ENCODE results near the gene GTPBP4. TPM values are rescaled to one million over a fixed set of nuclear protein-coding genes. Genes with fewer than 3 reads are reported as not detected.

GTPBP4 gene
- total RNA-seq, 1 donor = 38.9 TPM

DNA sequence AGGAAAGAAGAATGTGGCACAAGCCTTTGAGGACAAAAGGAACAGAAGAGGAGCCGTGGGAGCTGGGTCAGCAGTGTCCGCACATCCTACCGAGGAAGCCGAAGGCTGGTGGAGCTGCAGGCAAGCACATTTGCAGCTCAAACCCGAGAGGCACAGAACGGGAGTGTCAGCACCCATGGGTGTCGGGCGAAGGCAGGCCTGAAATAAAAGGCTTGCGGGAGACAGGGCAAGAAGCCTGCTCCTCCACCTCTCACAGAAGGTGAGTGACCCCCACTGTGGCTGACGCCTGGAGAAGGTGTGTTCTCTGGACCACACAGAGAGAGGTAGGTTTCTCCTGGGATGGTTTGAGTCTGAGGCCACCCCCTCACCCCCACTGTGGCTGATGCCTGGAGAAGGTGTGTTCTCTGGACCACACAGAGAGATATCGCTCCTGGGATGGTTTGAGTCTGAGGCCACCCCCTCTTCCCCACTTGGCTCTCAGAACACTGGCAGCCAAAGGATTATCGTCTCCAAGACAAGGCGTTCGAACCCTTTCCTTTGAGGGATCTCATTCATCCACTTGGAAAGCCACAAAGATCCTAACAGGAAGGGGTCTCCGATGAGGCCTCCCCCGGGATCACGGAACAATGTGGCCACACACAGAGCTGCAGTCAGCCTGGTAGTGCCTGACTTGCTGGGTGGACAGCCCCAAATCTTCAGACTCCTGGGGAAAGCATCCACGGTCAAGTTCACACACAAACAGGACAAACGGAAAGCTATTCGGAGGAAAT is 21.6 kb upstream of the GTPBP4 start:
- TF ChIP-seq, protein P1, sequence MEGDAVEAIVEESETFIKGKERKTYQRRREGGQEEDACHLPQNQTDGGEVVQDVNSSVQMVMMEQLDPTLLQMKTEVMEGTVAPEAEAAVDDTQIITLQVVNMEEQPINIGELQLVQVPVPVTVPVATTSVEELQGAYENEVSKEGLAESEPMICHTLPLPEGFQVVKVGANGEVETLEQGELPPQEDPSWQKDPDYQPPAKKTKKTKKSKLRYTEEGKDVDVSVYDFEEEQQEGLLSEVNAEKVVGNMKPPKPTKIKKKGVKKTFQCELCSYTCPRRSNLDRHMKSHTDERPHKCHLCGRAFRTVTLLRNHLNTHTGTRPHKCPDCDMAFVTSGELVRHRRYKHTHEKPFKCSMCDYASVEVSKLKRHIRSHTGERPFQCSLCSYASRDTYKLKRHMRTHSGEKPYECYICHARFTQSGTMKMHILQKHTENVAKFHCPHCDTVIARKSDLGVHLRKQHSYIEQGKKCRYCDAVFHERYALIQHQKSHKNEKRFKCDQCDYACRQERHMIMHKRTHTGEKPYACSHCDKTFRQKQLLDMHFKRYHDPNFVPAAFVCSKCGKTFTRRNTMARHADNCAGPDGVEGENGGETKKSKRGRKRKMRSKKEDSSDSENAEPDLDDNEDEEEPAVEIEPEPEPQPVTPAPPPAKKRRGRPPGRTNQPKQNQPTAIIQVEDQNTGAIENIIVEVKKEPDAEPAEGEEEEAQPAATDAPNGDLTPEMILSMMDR (IDR thresholded peaks at IDR 0.05; ENCODE audit: insufficient read depth, low read depth, low read length) = no peak
- DNase-seq (ENCODE audit: low read depth) = no peak
- H3K4me3 ChIP-seq (ENCODE audit: low read depth, low read length) = no peak overlapping the region

DNA sequence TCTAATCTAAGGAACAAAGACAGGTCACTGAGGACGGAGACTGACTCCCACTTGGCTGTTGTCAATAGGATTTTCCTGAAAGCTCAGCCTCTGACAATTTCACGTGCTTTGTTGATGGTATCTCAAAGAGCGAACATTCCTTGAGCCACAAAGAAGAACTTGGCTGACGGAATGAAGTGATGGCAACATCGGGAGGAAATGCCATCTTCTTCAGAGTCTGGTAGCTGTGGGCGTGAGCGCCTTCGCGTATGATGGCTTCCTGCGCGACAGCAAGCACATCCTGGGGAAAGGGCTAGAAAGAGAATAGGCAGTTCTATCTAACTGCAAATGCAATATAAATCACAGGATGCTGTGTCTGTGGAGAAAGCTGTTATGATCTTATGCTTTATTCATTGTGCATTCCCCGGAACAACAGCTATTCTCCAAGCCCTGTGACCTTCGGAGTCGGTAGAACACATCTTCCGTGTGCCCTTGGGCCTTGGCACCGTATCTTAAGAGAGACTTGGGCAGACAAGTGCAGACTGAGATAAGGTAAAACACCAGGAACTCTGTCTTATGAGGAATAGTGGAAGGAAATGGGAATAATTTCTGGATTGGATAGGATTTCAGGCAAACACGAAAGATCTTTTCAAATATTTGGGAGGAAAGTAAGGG is 19.6 kb upstream of the GTPBP4 start:
- H3K4me3 ChIP-seq (ENCODE audit: low read depth, low read length) = no peak overlapping the region
- TF ChIP-seq, protein P1 (IDR thresholded peaks at IDR 0.05; ENCODE audit: insufficient read depth, low read depth, low read length) = no peak
- DNase-seq (ENCODE audit: low read depth) = no peak

DNA sequence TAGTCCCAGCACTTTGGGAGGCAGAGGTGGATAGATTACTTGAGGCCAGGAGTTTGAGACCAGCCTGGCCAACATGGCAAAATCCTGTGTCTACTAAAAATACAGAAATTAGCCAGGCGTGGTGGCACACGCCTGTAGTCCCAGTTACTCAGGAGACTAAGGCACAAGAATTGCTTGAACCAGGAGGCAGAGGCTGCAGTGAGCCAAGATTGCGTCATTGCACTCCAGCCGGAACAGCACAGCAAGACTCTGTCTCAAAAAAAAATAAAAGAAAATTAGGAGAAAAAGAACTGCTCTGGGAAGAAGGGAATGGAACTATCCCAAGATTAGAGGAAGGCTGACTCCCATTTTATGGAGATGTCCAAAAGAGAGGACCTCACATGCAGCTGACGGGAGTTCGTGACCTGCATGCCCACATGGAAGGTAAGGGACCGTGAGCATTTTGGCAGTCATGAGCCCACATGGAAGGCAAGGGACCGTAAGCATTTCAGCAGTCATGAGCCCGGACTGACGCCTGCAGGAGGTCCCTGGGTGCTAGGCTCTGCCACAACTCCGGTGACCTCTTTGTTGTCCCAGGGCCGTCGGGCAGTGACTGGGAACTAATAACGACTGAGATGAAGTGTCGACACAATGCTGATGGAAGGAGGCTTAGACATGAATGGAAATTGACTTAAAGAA is 18.6 kb upstream of the GTPBP4 start:
- TF ChIP-seq, protein P1 (IDR thresholded peaks at IDR 0.05; ENCODE audit: insufficient read depth, low read depth, low read length) = no peak
- H3K4me3 ChIP-seq (ENCODE audit: low read depth, low read length) = no peak overlapping the region
- no peak for DNase-seq (ENCODE audit: low read depth)

DNA sequence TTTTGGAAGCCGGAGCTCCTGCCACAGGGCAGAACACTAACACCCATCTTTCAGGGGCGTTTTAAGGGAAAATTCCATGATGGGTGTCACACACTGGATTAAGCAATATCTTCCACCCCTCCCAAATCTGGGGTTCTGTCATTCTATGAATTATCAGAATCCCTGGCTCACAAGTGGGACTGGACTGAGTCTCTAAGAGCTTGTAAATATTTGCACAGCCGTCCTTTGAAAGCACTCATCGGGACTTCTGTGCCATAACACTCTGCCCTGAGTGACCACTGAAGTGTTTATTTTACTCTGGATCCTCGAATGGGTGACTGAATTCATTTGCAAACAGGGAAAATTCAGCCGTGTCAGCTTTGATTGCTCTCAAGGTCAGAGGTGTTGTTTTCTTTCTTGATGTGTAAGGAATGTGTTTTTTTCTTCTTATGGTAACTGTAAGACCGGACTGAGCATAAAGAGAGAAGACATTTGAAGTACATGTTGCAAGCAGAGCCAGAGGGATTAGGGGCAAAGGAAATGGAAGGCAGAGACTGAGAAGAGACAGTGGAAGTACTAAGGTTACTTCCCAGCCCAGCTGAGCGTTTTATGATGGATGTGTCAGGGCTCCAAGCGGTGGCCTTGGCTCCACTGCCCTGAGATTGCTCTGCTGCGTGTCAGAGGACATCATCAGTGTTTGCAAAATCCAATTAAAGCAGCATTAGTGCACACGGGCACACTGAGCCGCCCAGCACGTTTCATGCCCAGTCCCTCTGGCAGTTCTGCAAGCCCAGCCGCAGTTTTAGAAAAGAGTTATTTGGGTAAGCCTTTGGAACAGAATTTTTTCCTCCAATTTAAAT is 17.7 kb upstream of the GTPBP4 start:
- DNase-seq (ENCODE audit: low read depth) = peak; percentile 48
- TF ChIP-seq, protein P1 (IDR thresholded peaks at IDR 0.05; ENCODE audit: insufficient read depth, low read depth, low read length) = no peak

DNA sequence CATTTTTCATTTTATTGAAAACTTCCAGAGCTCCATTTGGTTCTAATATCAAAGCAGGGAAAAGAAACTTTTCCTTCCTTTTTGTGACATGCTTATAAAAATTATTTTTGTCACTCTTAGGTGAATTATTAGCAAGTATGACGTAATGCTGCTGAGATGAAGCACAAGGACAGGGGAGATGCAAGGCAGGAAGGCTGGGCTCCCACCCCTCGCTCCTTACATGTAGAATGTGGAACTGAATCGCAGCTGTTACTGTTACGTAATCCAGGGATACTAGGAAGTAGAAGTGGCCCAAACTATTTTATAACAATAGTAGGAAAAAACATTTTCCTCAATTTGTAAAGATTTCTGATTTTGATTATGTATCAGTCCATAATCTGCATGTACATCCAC is 17.1 kb upstream of the GTPBP4 start:
- no peak overlapping the region for H3K4me3 ChIP-seq (ENCODE audit: low read depth, low read length)
- TF ChIP-seq, protein P1 (IDR thresholded peaks at IDR 0.05; ENCODE audit: insufficient read depth, low read depth, low read length) = no peak
- DNase-seq (ENCODE audit: low read depth) = peak; percentile 69

More for the DNA sequence above, 17.7 kb upstream of the GTPBP4 start:
- peak overlapping the region; percentile 25 for H3K4me3 ChIP-seq (ENCODE audit: low read depth, low read length)

DNA sequence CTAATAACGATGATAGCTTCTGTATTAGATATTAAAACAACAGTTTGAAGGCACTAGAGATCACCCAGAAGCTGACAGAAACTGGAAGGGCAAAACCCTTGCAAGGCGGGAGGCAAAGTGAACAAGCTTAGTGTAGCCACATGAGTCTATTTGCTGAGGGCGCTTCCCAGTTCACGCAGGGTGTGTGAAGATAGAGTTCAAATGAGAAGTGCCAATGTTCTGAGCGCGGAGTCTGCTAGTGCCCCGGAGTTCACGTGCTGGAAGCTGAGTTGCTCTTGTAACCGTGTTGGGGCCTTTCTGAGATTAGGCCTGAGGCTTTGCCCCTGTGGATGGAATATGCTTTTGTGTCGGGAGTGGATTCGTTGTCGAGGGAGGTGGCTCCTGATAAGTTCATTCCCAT is 16.6 kb upstream of the GTPBP4 start:
- TF ChIP-seq, protein P1 (IDR thresholded peaks at IDR 0.05; ENCODE audit: insufficient read depth, low read depth, low read length) = no peak
- H3K4me3 ChIP-seq (ENCODE audit: low read depth, low read length) = no peak overlapping the region
- no peak for DNase-seq (ENCODE audit: low read depth)
